Activated CD8-positive, alpha-beta T cell treated with anti-CD3 and anti-CD28 coated beads for 36 hours (primary cell): ENCODE data around the gene BAIAP2L2. TPM values are rescaled to one million over a fixed set of nuclear protein-coding genes. Genes with fewer than 3 reads are reported as not detected.

ENCODE experiments used
- ATAC-seq: fragments of 200-7000 bp; cut with Tn5 transposase; one replicate; pipeline ENCODE4 v1.10.0; 2021; ENCODE audit warnings: mild to moderate bottlenecking, moderate library complexity
- CTCF ChIA-PET: fragments of 350-600 bp; sonication (Branson Sonifier 250); formaldehyde crosslinking; loops from one replicate; lab custom pipeline; 2021; ENCODE audit warnings: antibody characterized with exemption; lab: Charles Lee
- POLR2A ChIA-PET: fragments of 350-600 bp; sonication (Branson Sonifier 250); formaldehyde crosslinking; loops from one replicate; lab custom pipeline; 2021; ENCODE audit warnings: antibody characterized with exemption; lab: Charles Lee
- DNase-seq: peaks from one replicate; pipeline ENCODE4 v3.0.0-alpha.2; 2020
- H3K27ac Mint-ChIP-seq: one replicate; pipeline ENCODE4 v1.8.0; 2021; ENCODE audit warnings: mild to moderate bottlenecking, mixed read lengths
- H3K27me3 Mint-ChIP-seq: one replicate; pipeline ENCODE4 v1.8.0; 2021; ENCODE audit warnings: mixed read lengths
- H3K36me3 Mint-ChIP-seq: one replicate; pipeline ENCODE4 v1.8.0; 2021; ENCODE audit warnings: low read depth, mixed read lengths
- H3K4me1 Mint-ChIP-seq: one replicate; pipeline ENCODE4 v1.8.0; 2021; ENCODE audit warnings: low read depth, mixed read lengths
- H3K4me3 Mint-ChIP-seq: one replicate; pipeline ENCODE4 v1.8.0; 2021; ENCODE audit warnings: mild to moderate bottlenecking, moderate library complexity, mixed read lengths
- H3K9me3 Mint-ChIP-seq: one replicate; pipeline ENCODE4 v1.8.0; 2021; ENCODE audit warnings: mixed read lengths
- CTCF ChIP-seq: fragments of 200-600 bp; IDR thresholded peaks from one replicate; pipeline ENCODE4 v1.8.0; 2022; ENCODE audit warnings: antibody characterized with exemption, mild to moderate bottlenecking
- intact Hi-C: fragments of 100-400 bp; cut with micrococcal nuclease; formaldehyde crosslinking; loops from one replicate; pipeline ENCODE4 v1.10.0; 2022
- total RNA-seq, 2 experiments: library from RNA; stranded (reverse); gene quantifications; one replicate each; pipeline ENCODE4 v1.2.3, GENCODE V29; 2021

The BAIAP2L2 gene
- total RNA-seq, 2 experiments from 2014 or later: 0.61 to 0.67 TPM

GRCh38 chr22:38077595-38077994 lies 32.9 kb downstream of the BAIAP2L2 start:
- POLR2A ChIA-PET: no interaction called here
- Mint-ChIP-seq H3K4me1 (no peaks in the 10 kb centered on the region), H3K4me3 (no peak overlapping the region)

GRCh38 chr22:38077096-38077495 lies 33.4 kb downstream of the BAIAP2L2 start:
- Mint-ChIP-seq H3K9me3 (no peaks in the 10 kb centered on the region), H3K36me3 (peaks cover 3% of the 10 kb centered on the region), H3K27me3 (peaks cover 14% of the 10 kb centered on the region), H3K27ac (no peak overlapping the region), H3K4me1 (no peaks in the 10 kb centered on the region), H3K4me3 (no peak overlapping the region)
- CTCF ChIA-PET: no interaction called here
- POLR2A ChIA-PET: no interaction called here
- DNase-seq: no peak
- intact Hi-C loops: no loop called here
- TF ChIP-seq CTCF: no peak
- ATAC-seq: no peak

More at GRCh38 chr22:38077595-38077994, 32.9 kb downstream of the BAIAP2L2 start:
- no peak overlapping the region for H3K27ac Mint-ChIP-seq
- H3K36me3 Mint-ChIP-seq: peaks cover 3% of the 10 kb centered on the region
- no peak for DNase-seq
- intact Hi-C loops: no loop called here
- no peak for TF ChIP-seq CTCF
- H3K9me3 Mint-ChIP-seq: no peaks in the 10 kb centered on the region
- H3K27me3 Mint-ChIP-seq: peaks cover 14% of the 10 kb centered on the region
- CTCF ChIA-PET: no interaction called here
- ATAC-seq: no peak

GRCh38 chr22:38075961-38076360 lies 34.5 kb downstream of the BAIAP2L2 start:
- intact Hi-C loops: no loop called here
- ATAC-seq (no peak), DNase-seq (no peak)
- ChIA-PET POLR2A (interaction anchor here (1.1 kb wide), 1 partner anchor 19 kb away, joined by 3 read pairs; the partner anchor contains the start of gene PICK1), CTCF (no interaction called here)
- Mint-ChIP-seq H3K4me3 (no peak overlapping the region), H3K27ac (no peak overlapping the region), H3K9me3 (no peaks in the 10 kb centered on the region), H3K4me1 (no peaks in the 10 kb centered on the region), H3K27me3 (peaks cover 14% of the 10 kb centered on the region), H3K36me3 (peaks cover 4% of the 10 kb centered on the region)
- TF ChIP-seq CTCF: no peak

GRCh38 chr22:38075105-38075825 lies 35.2 kb downstream of the BAIAP2L2 start:
- no peak for ATAC-seq
- no peak for TF ChIP-seq CTCF

More at GRCh38 chr22:38075105-38075825, 35.2 kb downstream of the BAIAP2L2 start:
- intact Hi-C loops: no loop called here
- Mint-ChIP-seq H3K36me3 (peaks cover 4% of the 10 kb centered on the region), H3K27ac (no peak overlapping the region), H3K4me3 (no peak overlapping the region), H3K4me1 (no peaks in the 10 kb centered on the region), H3K9me3 (no peaks in the 10 kb centered on the region), H3K27me3 (peaks cover 9% of the 10 kb centered on the region)
- no peak for DNase-seq
- CTCF ChIA-PET: interaction anchor here (0.6 to 1.3 kb wide), 2 partner anchors 23 to 26 kb away, joined by 3 read pairs; no protein-coding TSS in a partner anchor
- POLR2A ChIA-PET: interaction anchor here (1.1 to 1.6 kb wide), 2 partner anchors 18 to 22 kb away, joined by 3 read pairs; partner anchors contain the start of gene PICK1
